Endometrial microvascular endothelial cells (primary cell): ENCODE data around the gene ARHGAP30. TPM values are rescaled to one million over a fixed set of nuclear protein-coding genes. Genes with fewer than 3 reads are reported as not detected.
"Not testable (repeated sequence)": the region's sequence is repeated elsewhere in the genome, so short reads cannot be mapped to it uniquely, and the experiment has no call there.

Source experiments
- in situ Hi-C: cut with HindIII; loops from 2 replicates; pipeline ENCODE4 v1.10.0; 2017; ENCODE audit warnings: low sequenced_read_pairs, low pct_unique_long_range_greater_than_20kb; ENCODE audit errors: inconsistent ontology term
- total RNA-seq: library from RNA; depleted of rRNA; stranded (reverse); fragments of >200 nt; gene quantifications from one replicate; pipeline ENCODE4 v1.2.3, GENCODE V29; 2015; ENCODE audit errors: inconsistent ontology term

Gene ARHGAP30
- total RNA-seq, 1 donor from 2014 or later, result not detected

DNA sequence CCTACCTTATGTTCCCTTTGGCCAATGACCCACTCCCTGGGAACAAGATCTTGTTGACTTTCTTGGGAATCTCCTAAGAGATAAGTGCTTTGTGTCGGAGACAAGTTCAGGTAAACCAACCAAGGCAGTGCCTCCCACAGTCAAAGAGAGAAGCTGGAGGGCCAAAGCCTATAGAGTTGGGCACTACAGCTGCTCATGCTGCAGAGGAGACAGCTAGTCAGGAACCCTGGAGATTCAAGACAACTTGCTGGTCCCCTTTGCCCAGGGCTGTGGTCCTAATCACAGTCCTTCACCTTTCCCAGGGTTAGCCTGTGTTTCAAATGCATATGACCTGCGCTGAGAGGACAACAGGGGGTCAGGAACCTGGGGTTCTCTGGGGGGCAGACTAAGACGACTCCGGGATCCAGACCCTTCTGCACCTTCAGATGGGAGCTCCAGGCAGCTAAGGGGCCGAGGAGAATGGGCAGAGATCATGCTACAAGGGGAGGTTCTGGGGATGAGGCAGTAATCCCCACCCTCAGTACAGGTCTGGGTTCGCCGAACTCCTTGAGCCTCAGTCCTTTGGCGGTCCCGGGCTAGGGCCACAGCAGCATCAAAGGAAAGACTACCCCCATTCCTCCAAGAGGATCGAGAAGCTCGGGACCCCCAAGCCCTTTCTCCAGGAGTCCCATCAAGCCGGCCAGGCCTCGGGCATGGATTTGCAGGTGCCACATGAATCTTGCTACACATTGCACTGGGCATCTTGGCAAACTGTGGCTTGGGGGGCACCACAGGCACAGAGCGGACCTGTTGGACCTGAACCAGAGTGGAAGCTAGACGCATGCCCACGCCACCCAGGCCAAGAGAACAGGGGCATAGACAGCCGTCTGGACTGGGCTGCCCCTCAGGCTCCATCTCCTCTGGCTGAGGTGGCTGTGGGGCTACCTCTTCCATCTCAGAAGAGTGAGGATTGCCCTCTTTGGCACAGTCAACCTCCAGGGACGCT lies 22.0 kb downstream of the ARHGAP30 start:
- in situ Hi-C loops, result loop anchor here (10.0 kb wide), 1 partner anchor 47 kb away; the partner anchor contains the start of gene KLHDC9

DNA sequence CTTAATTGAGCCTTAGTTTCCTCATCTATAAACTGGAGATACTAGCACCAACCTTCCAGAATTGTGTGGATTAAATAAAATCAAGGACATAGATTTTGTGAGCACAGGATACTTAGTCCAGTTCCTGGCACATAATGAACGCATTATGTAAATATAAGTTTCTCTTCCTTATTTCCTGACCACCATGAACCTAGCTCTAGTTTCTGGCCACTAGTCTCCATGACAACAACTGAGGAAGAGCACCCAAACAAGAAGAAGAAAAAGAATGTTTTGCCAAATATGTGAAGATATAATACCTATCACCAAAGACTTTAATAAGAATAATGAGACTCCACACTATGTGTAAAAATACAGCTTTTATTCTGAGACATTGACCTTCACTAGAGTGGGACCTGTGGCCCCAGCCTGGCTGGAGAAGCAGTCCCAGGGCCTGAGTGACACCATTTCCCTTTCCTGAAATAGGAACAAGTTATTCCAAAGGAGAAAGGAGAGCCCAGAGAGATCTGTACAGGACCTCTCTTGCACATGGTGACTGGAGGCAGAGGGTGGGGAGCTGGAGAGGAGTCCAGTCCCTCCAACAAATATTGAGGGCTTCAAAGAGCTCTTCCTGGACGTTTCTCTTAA lies 23.0 kb downstream of the ARHGAP30 start:
- in situ Hi-C loops, result loop anchor here (10.0 kb wide), 1 partner anchor 48 kb away; the partner anchor contains the start of gene KLHDC9

DNA sequence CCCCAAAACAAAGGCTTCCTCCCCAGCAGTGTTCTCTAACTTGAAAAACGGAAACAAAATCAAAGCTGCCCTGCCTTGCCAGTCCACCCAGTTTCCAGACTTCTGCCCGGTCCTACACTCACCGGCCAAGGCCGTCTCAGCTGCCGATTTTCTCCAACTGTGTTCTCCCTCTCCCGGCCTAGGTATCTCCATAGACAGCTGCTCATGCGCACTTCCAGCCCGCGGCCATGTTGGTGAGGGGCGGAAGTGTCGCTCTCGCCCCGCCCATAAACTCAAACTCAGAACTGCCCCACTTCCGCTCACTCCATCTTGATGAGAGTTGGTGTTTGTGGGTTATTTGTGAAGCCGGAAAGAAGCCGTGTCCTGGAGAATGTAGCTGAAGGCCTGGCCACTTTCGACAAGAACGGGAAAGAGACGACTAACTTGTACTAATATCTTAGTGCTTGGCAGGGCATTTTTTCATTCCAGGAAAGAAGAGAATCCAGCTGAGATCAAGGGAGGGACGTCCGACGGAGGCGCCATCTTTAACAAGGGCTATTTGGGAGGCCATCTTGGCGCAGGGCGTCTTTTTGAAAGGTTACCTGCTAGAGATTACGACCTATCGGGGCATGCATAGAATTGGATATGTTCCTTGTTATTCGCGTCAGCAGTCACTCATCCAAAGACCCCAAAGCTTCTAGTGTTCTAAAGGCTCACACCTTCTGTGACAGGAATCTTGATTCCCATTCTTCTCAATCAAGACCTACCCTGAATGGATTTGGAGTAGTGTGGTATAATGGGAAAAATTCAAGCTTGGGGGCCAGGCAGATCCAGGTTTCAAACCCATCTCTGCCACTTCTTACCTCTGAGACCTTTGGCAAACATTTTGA lies 23.7 kb downstream of the ARHGAP30 start, which contains the start of gene USF1:
Gene USF1 (minus strand): TSS at position 242 of the 869 bp plus-strand sequence. CDS start 2,702 bp downstream, outside the sequence.
- in situ Hi-C loops, result loop anchor here (10.0 kb wide), 1 partner anchor 49 kb away; the partner anchor contains the start of gene KLHDC9

DNA sequence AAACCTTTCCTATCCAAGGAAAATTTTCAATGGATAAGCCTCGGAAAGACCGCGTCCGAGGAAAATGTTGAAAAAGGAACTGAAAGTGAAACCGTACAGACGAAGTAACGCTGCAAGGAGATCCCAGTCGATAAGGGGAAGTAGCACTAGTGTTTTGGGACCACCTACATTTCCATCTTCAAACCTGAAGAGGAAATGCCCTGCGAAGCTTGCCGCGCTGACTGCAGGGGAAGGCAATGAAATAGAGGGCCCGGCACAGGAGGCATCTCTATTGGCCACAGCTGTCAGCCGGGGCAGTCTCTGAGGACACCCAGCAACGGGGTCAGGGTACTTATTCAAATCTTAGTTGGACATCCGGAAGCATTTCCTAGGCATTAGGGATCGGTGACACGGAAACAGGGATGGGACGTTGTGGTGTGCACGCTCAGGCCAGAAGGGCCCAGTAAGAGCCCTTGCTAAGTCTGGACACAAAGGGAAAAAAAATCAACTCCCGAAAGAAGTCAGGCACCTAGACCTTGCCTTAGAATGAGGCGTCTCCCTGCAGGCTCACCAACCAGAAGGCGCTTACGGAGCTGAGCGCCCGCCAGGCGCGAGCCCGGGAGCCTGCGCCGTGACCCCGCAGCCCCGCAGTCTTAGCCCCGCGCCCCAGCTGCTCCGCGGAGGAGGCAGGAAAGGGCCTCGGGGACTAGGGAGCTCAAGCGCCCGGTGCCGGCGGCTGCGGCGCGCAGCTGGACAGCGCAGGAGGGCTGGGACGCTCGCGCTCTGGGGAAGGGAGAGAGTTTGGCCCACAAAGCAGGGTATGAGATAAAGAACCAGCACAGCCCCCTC lies 24.6 kb downstream of the ARHGAP30 start:
- in situ Hi-C loops, result loop anchor here (10.0 kb wide), 1 partner anchor 50 kb away; the partner anchor contains the start of gene KLHDC9

DNA sequence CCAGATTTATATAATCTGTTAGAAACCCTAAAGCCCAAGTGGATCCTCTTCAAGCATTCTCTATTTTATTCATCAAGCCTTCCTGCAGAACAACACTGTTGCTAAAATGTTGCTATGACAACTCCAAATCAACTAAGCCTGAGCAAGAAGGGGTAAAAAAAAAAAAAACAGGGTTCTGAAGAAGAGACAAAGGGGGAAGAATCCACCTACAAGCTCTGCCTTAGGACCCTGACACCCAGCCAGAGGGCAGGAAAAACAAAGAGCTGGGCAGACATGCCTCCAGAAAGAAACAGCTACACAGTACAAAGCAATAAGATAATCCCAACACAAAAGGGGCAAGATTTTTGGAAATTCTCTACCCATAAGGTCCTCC lies 25.2 kb downstream of the ARHGAP30 start:
- in situ Hi-C loops, result loop anchor here (10.0 kb wide), 1 partner anchor 50 kb away; the partner anchor contains the start of gene KLHDC9

DNA sequence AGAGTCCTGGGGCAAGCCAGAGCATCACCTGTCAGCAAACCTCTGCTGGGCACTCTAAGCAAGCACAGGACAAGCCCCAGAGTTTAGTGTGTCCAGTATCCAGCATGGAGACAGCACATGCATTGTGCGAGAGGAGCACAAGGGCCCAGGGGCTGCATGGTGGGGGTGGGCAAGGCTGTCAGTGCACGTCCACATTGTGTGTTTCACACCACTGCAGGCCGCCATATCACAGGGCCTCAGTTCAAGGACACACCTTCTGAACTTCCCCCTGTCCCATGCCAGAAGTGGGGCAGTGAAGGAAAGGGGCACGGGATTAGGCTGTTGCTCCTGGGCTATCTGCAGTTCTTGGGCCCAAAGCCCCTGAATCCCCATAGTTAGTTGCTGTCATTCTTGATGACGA lies 30.1 kb downstream of the ARHGAP30 start:
- in situ Hi-C loops, result no loop called here

DNA sequence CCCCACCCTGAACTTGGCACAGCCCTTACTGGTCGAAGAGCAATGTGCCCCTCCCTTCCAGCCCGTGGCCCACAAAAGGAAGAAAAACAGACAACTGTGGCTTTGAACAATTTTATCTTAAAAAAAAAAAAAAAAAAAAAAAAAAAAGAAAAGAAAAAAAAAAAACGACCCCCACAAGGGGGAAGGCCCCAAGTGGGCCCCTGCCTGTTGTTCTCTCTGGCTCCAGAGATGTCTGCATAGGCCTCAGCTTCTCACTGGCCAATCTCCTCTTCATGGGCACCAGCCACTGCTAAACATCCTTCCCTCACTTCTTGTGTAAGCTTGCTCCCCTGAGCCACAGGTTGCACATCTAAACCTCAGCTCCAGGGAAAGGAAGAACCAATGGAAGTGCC lies 30.5 kb downstream of the ARHGAP30 start:
- in situ Hi-C loops, result no loop called here

DNA sequence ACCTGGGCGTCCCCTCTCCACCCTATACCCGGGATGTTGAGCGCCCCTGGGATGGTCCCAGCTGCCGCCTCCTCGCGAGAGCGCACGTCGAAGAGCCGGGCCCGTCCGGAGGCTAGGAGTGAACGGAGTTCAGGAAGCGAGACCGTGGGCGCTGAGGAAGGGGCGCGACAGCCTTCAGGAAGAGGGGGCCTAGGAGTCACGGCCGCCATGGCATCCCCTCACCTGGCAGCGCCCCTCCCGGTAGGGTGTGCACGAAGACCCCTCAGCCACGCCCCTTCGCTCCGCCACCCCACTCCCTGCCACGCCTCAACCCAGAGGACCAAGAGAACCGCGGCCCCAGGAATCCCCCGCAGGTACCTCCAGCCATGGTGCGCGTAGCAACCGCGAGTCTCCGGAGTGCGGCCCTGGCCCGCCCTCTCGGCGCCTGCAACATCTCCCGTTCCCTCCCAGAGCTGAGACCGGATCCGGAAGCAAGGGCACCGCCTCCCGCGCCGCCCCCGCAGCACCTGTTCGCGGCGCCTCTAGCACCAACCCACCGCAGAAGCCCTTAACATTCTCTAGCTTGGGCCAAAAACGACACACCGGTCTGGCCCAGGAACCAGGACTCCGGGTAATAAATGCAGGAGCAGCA lies 31.1 kb downstream of the ARHGAP30 start, which contains the start of gene TSTD1:
Gene TSTD1 (minus strand): TSS at position 442 of the 631 bp plus-strand sequence. CDS start 75 bp downstream, at position 367.
- in situ Hi-C loops, result no loop called here

DNA sequence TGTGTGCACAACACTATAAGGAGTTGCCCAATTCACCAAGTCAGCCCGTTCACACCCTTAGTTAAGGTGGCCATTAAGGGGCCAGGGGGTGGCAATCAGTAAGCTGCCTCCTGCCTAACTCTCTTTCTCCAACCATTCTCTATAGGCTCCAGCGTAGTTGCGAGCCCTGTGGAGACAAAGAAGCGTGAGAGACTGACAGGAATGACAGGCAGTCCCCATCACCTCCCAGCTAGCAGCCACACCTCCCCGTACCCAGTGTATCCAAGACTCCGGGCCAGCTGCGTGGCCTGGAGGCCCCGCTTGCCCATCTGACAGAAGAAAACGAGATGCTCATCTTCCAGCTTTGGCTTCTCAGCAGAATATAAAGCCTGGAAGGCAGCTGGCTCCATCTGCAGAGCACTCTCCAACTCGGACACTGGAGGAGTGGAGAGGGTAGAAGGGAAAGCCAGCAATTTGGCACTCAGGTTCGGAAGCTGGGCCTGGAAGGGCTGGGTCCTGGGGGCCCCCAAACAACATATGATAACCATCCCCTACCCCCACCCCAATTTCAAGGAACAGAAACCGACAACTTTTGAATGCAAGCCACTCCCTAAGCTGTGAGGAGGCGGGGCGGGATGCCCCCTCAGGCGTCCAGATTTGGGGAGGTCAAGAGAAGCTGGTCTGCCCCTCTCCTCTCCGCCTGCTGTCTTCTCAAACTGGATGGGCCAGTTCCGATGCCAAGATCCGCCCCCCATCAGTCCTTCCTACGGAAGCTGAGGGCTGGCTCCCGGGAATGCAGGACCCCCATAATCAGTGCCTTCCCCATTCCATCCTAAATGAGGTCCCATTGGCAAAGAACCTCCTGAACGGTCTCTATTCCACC lies 31.8 kb downstream of the ARHGAP30 start:
- in situ Hi-C loops, result no loop called here

DNA sequence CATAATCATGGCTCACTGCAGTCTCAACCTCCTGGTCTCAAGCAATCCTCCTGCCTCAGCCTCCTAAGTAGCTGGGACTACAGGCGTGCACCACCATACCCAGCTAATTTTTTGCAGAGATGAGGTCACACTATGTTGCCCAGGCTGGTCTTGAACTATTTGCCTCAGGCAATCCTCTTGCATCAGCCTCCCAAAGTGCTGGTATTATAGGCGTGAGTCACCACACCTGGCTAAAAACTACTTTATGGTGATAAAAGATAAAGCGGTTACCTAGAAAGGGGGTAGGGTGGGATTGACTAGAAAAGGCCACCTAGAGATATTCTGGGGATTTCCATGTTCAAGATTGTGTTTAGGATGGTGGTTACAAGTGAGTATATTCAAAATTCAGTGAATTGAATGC lies 35.9 kb downstream of the ARHGAP30 start:
- in situ Hi-C loops, result no loop called here

DNA sequence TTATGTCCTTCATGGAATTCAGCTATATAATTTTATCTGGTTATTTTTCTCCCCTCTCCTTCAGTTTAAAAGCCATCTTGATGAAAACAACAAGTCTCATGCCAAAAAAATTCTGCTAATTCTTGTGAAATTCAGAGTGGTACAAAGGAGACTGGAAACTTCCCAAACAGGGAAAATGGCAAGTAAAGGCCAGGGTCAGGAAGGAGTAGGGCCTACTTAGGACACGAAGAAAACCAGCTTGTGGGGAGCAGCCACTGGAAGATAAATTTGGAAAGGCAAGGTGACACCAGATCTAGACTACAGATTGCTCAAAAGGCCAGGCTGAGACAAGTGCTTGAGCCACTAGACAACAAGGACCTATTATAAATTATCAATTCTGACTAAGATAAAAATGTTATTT lies 37.3 kb downstream of the ARHGAP30 start:
- in situ Hi-C loops, result no loop called here

DNA sequence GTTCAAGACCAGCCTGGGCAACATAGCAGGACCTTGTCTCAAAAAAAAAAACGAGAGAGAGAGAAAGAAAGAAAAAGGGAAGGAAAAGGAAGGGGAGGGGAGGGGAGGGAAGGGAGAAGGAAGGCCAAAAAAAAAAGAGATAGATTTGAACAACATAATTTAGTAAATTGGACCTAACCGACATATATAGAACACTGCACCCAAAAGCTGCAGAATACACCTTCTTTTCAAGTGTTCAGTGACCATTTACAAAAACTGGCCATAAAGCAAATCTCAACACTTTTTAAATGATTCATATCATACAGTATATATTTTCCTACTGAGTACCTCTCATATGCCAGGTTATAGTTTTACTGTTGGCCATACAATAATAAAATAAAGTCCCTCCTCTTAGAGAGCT lies 37.8 kb downstream of the ARHGAP30 start:
- in situ Hi-C loops, result no loop called here

DNA sequence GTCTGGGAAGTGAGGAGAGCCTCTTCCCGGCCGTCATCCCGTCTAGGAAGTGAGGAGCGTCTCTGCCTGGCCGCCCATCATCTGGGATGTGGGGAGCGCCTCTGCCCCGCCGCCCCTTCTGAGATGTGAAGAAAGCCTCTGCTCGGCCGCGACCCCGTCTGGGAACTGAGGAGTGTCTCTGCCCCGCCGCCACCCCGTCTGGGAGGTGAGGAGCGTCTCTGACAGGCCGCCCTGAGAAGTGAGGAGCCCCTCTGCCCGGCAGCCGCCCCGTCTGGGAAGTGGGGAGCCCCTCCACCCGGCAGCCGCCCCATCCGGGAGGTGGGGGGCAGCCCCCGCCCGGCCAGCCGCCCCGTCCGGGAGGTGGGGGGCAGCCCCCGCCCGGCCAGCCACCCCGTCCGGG lies 40.2 kb downstream of the ARHGAP30 start:
- in situ Hi-C loops, result not testable (repeated sequence)

DNA sequence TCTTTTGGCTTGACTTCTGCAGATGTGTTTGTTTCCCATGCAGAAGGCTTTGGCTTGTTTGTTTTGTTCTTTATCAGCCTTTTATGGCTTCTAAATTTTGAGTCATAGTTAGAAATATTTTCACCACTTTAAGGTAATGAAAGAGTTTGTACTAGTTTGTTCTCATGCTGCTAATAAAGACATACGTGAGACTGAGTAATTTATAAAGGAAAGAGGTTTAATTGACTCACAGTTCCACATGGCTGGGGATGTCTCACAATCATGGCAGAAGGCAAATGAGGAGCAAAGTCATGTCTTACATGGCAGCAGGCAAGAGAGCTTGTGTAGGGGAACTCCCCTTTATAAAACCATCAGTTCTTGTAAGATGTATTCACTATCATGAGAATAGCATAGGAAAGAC lies 42.7 kb downstream of the ARHGAP30 start:
- in situ Hi-C loops, result not testable (repeated sequence)

DNA sequence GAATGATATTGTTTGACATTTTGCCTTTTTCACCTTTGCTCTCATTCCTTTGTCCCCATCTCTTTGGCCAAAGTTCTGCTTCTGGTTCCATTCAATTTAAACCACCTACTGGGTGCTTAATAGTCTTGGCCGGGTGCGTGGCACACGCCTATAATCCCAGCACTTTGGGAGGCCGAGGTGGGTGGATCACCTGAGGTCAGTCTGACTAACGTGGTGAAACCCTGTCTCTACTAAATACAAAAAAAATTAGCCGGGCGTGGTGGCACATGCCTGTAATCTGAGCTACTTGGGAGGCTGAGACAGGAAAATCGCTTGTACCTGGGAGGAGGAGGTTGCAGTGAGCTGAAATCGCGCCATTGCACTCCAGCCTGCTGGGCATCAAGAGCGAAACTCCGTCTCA lies 47.3 kb downstream of the ARHGAP30 start:
- in situ Hi-C loops, result not testable (repeated sequence)

DNA sequence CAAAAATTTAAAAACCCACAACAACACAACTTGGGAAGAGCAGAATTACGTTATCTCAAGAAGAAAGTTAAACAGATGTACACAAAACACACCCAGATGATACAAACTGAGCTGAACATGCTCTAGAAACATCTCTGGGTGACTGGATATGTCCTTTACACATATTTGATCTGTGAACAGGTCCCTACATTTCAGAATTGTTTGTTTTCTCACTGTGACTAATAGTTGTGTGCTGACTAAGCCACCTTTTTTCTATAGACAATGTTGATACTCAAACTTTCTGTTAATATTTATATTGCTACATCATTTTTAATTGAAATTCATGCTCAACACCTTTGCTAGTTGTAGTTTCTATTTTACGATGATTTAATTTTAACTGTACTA lies 47.7 kb downstream of the ARHGAP30 start:
- in situ Hi-C loops, result no loop called here
